T-helper 2 cell treated with Interferon-gamma antibody and Interleukin-4, amounts not matched to agents 5 μg/mL and 100 μg/mL, for 36 hours (primary cell): Measurements from ENCODE around the gene SH2D1B.

Experiments
- DNase-seq: peaks from one replicate; pipeline ENCODE4 v3.0.0; 2021; ENCODE audit warnings: low spot score
- H3K27ac Mint-ChIP-seq: one replicate; pipeline ENCODE4 v1.8.0; 2021; ENCODE audit warnings: mild to moderate bottlenecking, mixed read lengths
- H3K27me3 Mint-ChIP-seq: one replicate; pipeline ENCODE4 v1.8.0; 2021; ENCODE audit warnings: low read depth, mixed read lengths
- H3K36me3 Mint-ChIP-seq: one replicate; pipeline ENCODE4 v1.8.0; 2021; ENCODE audit warnings: low read depth, mixed read lengths
- H3K4me1 Mint-ChIP-seq: one replicate; pipeline ENCODE4 v1.8.0; 2021; ENCODE audit warnings: low read depth, mixed read lengths
- H3K4me3 Mint-ChIP-seq: one replicate; pipeline ENCODE4 v1.8.0; 2022; ENCODE audit warnings: mild to moderate bottlenecking, moderate library complexity, mixed read lengths
- H3K9me3 Mint-ChIP-seq: one replicate; pipeline ENCODE4 v1.8.0; 2021; ENCODE audit warnings: mixed read lengths

The SH2D1B gene

DNA sequence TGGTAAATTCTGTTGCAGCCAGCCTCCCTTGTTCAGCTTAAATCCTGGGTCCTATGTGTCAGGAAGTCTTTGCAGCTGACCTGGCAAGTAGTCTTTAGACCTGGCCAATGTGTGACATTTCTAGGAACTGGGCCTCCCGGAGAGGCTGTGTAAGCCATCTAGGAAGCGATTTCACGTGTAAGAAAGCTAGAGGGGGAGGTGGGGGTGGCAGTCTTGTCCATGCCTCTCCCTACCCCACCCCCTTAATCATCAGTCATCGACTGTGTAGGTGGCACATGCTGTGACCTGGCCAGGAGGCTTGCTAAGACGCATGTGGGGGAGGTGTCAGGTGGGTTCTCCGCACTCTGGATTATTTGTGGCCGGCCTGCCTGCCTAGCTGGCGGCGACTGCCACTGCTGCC, 22.0 kb downstream of the SH2D1B start:
- no peak for DNase-seq
- H3K9me3 Mint-ChIP-seq: no peaks in the 10 kb centered on the region
- H3K36me3 Mint-ChIP-seq: no peaks in the 10 kb centered on the region
- peaks cover 14% of the 10 kb centered on the region for H3K27me3 Mint-ChIP-seq
- no peak overlapping the region for H3K27ac Mint-ChIP-seq
- H3K4me1 Mint-ChIP-seq: peaks cover 7% of the 10 kb centered on the region
- H3K4me3 Mint-ChIP-seq: no peak overlapping the region

DNA sequence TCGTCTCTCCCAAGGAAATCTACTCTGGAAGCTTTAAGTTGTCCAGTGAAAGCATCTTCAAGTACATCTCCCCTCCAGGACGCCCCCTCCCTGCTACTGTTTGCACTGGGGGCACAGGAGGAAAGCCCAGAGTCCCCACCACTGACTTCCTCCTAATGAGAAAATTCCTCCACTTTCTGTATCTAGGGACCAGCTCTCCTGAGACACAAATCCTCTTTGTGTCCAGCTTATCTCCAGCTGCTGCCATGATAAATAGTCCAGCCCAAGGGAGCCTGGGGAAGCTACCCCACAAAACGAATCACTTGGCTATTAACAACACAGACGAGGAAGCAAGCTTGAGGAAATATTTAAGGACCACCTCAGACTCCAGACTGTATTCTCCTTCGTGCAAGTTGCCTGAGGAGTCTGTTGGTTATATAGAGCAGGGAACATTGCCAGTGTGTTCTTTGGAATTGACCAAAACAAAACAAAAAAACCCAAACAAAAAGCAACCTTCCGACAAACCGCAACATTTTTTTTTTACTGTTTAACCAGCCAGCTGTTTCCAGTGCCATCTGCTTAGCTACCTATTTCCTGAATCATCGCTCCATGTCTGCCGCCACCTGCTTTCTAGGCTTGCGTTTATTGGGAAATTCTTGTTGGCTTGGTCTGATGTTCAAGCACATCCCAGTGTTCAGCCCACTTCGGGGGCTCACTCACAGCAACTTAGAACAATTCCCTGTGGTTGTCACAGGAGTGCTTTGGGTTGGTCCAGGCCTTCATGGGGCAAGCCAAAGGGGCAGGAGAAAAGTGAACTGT, 22.7 kb downstream of the SH2D1B start:
- H3K27ac Mint-ChIP-seq: no peak overlapping the region
- H3K9me3 Mint-ChIP-seq: no peaks in the 10 kb centered on the region
- H3K4me1 Mint-ChIP-seq: peaks cover 7% of the 10 kb centered on the region
- no peak for DNase-seq
- H3K36me3 Mint-ChIP-seq: no peaks in the 10 kb centered on the region
- H3K27me3 Mint-ChIP-seq: peaks cover 14% of the 10 kb centered on the region
- H3K4me3 Mint-ChIP-seq: no peak overlapping the region

DNA sequence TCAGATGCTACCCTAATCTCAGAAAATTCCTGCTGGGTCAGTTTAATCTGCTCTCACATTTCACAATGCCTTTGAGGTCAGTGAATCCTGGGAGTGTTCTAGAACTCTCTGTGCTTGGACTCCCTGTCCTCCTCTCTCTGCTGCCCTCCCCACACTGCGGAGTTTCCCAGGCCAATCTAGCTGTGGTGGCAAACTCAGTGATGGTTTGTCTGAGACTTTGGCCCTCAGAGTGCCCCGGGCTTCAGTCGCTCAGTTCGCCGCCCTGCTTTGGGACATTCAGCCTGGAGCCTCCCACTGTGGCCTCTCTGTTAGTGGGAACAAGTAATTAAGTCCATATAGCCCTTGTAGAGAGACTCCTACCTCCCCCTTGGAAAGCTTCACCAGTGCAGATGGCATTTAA, 23.3 kb downstream of the SH2D1B start:
- Mint-ChIP-seq H3K9me3 (no peaks in the 10 kb centered on the region), H3K36me3 (no peaks in the 10 kb centered on the region), H3K27ac (no peak overlapping the region), H3K4me1 (peaks cover 7% of the 10 kb centered on the region), H3K27me3 (peaks cover 14% of the 10 kb centered on the region), H3K4me3 (no peak overlapping the region)
- no peak for DNase-seq

DNA sequence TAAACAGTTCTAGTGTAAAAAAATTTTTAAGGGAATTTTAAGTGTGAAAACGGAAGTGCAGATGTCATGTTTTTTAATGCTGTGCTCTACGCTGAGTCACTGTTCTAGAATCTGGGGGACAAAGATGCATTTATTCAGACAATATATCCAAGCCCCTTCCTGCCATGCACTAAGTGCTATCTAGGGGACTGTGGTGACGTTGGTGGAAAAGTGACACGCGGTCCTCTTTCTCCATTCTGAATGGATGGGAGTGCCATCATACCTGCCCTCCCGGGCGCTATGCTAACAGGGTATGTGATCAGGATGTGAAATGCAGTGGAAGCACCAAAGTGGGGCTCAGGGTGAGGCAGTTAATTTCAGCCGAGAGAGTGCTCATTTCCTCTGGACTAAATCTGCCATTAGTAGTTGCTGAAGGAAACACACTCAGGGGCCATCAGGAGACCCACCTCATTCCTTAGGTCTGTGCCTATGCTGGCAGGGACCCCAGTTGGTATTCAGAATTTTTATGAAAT, 23.8 kb downstream of the SH2D1B start:
- peaks cover 7% of the 10 kb centered on the region for H3K4me1 Mint-ChIP-seq
- no peak overlapping the region for H3K4me3 Mint-ChIP-seq
- H3K36me3 Mint-ChIP-seq: no peaks in the 10 kb centered on the region
- H3K9me3 Mint-ChIP-seq: no peaks in the 10 kb centered on the region
- no peak for DNase-seq
- H3K27me3 Mint-ChIP-seq: peaks cover 11% of the 10 kb centered on the region
- no peak overlapping the region for H3K27ac Mint-ChIP-seq

DNA sequence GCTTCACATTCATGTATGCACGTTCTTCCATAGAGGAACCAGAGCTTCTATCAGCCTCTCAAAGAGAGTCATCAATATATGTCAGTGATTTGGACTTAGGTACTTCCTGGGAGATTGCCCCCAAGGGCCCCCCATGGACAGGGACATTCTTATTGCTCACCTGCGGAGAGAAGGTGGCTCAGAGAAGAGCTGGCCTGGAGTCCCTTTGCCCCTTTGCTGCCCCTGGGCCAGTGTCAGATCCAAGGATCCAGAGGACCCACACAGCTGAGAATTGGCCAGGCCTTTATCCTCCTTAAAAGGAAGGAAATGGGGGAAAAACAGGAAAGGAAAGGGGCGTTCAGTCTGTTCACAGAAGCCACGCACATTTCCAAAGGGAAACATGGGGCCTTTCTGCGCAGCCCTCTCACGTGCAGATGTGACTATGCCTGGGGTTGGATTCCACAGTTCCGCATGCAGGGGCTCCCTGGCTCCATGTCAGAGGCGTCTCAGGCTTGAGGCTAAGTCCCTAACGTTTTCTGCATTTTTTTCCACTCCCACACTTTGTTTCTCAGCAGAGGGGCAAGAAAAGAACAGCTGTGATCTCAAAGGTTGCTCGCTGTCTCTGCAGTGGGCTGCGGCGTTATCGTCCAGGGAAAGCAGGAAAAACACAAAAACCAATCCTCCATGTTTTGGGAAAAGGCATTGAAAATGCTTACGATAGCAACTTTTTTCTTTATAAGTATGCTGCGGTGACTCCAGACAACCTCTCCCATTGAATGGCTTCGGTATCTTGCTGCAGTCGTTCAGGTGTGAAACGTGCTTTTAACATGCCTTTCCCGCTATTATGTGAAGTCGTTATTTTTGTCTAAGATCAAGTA, 24.5 kb downstream of the SH2D1B start:
- H3K27me3 Mint-ChIP-seq: peaks cover 10% of the 10 kb centered on the region
- no peak overlapping the region for H3K4me3 Mint-ChIP-seq
- no peak overlapping the region for H3K27ac Mint-ChIP-seq
- H3K4me1 Mint-ChIP-seq: peaks cover 7% of the 10 kb centered on the region
- no peaks in the 10 kb centered on the region for H3K9me3 Mint-ChIP-seq
- no peaks in the 10 kb centered on the region for H3K36me3 Mint-ChIP-seq
- DNase-seq: no peak

DNA sequence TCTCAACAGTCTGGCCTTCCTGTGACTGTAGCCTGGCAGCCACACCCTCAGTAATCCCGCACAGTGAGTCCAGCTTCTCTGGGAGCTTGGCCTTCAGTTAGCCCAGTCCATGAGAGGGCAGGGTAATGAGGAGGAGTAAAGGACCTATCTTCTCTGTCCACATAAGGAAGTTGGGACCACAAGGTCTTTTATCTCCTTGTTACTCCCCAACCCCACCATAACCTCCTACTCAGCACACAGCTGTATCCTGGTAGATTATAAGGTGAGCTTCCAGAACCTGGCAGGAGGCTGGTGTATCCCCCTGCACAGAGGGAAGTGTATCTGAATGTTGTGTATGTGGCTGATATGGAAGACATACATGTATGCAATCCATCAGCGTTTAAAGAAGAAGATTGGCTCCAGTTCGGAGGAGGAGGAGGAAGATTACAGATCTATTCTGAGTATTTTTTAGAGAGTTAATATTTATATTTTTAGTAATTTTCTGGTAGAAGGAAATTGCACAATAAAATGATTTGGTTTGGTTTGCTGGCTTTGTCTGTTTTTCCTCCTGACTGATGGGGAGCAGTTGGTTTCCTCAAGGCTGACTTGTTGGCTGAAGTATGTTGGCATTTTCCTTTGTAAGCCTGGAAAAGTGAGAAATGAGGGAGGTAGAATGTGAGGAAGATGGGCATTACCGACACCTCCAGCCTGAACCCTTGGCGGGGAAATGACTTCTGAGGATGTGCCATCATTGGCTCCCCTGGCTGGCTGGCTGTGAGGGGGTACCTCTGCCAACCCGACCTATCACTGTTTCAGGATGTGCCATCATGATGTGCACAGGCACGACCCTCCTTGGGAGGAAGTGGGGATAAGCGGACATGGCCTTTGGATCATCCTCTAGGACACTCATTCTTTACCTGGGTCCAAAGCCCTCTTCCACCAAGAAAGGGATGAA, 25.4 kb downstream of the SH2D1B start:
- Mint-ChIP-seq H3K9me3 (no peaks in the 10 kb centered on the region), H3K4me3 (no peak overlapping the region), H3K27ac (no peak overlapping the region), H3K27me3 (peaks cover 8% of the 10 kb centered on the region), H3K4me1 (peaks cover 6% of the 10 kb centered on the region), H3K36me3 (no peaks in the 10 kb centered on the region)
- no peak for DNase-seq

DNA sequence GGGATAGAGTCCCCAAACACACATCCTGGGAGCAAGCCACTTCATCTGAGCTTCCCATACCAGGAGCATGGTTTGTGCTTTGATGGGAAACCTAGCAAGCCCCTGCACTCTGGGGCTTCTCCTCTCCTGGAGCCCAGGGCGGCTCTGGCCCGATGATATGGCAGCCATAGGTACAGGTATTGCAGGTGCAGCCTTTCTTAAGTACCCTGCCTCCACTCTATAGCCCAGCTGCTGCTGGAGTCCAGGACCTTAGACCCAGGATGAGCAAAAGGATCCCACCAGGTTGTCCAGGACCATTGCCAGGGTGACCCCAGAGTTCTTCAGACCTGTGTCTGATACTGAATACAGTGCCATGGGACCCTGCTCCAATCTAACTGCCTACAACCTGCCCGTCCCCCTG, 26.2 kb downstream of the SH2D1B start:
- Mint-ChIP-seq H3K4me3 (no peak overlapping the region), H3K9me3 (no peaks in the 10 kb centered on the region), H3K27ac (no peak overlapping the region)

DNA sequence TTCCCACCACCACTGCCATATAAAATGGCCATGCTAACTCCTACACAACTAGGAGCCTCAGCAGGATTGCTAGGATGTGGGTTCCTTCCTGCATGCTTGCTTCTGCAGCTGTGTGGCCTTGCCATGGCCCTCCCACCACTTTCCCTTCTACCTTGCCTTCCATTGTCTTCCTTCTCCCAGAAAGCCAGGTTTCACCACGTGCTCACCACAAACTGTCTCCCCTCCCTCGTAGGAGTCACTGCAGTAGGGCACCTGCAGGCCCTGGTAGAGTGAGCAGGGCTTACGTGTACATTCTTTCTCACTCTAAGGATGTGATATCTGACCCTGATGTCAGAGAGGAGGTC, 26.7 kb downstream of the SH2D1B start:
- Mint-ChIP-seq H3K36me3 (no peaks in the 10 kb centered on the region), H3K4me3 (no peak overlapping the region), H3K27ac (no peak overlapping the region), H3K9me3 (no peaks in the 10 kb centered on the region), H3K27me3 (peaks cover 8% of the 10 kb centered on the region), H3K4me1 (peaks cover 6% of the 10 kb centered on the region)
- DNase-seq: no peak

More for the DNA sequence above, 26.2 kb downstream of the SH2D1B start:
- Mint-ChIP-seq H3K4me1 (peaks cover 6% of the 10 kb centered on the region), H3K36me3 (no peaks in the 10 kb centered on the region), H3K27me3 (peaks cover 8% of the 10 kb centered on the region)
- DNase-seq: no peak

DNA sequence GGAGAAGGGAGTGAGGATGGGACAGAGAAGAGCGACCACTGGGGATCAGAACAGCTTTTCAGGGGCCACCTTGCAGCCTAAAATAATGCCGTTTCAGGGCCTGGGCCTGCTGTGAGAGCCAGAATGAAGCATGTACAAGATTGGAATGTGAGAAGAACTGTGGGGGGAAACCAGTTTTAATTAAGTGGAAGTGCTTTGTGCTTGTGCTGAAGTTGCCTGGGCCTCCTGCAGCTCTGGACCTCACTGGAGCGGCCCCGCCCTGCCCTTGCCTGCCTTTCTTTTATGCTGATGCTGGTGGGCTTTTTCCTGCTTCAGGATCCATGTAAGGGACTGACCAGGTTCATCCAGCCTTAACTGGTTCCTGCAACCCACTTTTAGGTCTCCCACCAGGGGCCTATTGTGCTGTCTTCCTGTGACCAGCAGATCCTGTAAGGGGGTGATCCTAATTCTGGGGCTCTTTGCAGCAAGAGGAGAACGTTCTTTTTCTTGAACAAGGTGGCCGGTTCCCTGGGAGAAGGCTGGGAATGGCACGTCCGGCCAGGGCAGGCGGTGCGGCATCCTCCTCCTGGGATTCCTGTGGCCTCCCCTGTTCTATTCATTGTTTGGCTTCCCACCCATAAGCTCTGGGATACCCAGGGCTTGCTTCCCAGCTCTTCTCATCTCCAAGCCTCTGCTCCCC, 27.2 kb downstream of the SH2D1B start:
- no peaks in the 10 kb centered on the region for H3K36me3 Mint-ChIP-seq
- peaks cover 8% of the 10 kb centered on the region for H3K27me3 Mint-ChIP-seq
- DNase-seq: no peak
- no peak overlapping the region for H3K4me3 Mint-ChIP-seq
- H3K4me1 Mint-ChIP-seq: peaks cover 6% of the 10 kb centered on the region
- no peak overlapping the region for H3K27ac Mint-ChIP-seq
- H3K9me3 Mint-ChIP-seq: no peaks in the 10 kb centered on the region

DNA sequence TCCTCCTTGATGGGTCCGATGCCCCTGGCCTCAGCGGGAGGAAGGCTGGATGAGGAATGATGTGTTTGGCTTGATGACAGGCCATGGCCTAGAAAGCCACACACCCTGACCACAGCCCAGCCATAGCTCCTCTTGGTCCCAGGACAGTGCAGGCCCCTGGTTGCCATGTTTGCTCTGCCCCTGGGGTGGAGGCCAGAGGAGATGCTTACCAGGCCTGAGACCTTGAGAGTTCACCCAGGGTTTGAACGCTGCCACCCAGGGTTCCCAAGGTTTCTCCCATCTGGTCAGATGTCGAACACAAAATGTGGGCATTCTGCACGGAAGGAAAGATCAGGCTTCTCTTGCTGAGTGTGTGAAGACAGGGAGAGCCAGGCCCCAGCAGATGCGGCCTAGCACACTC, 27.8 kb downstream of the SH2D1B start:
- Mint-ChIP-seq H3K9me3 (no peaks in the 10 kb centered on the region), H3K4me1 (peaks cover 2% of the 10 kb centered on the region), H3K27me3 (peaks cover 3% of the 10 kb centered on the region), H3K36me3 (no peaks in the 10 kb centered on the region), H3K27ac (no peak overlapping the region), H3K4me3 (no peak overlapping the region)
- DNase-seq: no peak

DNA sequence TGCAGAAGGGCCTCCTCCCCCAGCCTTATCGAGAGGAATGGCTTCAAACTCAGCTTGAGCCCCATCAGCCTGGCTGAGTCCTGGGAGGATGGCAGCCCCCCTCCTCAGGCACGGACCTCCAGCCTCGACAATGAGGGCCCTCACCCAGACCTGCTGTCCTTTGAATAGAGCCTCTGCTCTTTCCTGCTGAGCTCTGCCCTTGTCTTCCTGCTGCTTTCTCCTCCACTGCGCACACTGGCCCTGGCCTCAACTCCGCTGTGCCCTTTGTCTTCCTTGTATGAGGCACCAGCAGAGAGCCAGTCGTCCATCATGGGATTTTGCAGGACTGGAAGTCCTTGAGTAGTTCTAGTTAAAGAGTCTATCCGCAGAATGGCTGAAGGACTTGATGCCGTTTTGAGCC, 28.4 kb downstream of the SH2D1B start:
- H3K36me3 Mint-ChIP-seq: no peaks in the 10 kb centered on the region
- H3K27me3 Mint-ChIP-seq: no peaks in the 10 kb centered on the region
- DNase-seq: no peak
- H3K4me3 Mint-ChIP-seq: no peak overlapping the region
- H3K9me3 Mint-ChIP-seq: no peaks in the 10 kb centered on the region
- no peaks in the 10 kb centered on the region for H3K4me1 Mint-ChIP-seq
- no peak overlapping the region for H3K27ac Mint-ChIP-seq

DNA sequence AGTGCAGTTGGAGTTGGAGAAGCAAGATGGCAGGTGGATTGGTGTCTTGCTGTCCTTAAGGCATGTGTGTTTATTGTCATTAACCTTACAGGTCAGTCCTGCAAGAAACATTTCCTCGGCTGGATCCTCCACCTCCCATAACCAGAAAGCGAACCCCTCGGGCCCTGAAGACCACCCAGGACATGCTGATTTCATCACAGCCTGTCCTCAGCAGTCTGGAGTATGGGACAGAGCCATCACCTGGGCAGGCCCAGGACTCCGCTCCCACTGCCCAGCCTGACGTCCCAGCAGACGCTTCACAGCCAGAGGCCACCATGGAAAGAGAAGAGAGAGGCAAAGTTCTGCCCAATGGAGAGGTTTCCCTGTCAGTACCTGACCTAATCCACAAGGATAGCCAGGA, 28.8 kb downstream of the SH2D1B start:
- Mint-ChIP-seq H3K9me3 (no peaks in the 10 kb centered on the region), H3K4me3 (no peak overlapping the region), H3K27ac (no peak overlapping the region), H3K4me1 (no peaks in the 10 kb centered on the region), H3K27me3 (no peaks in the 10 kb centered on the region), H3K36me3 (no peaks in the 10 kb centered on the region)
- no peak for DNase-seq
